Activated CD4-positive, alpha-beta T cell treated with anti-CD3 and anti-CD28 coated beads, Interleukin-10, Interleukin-2, amounts not matched to agents 100 ng/mL and 50 ng/mL, durations not matched to agents 16 hours and 8 hours (primary cell): ENCODE measurements around the gene DIP2C.
"Not testable (repeated sequence)": the region's sequence is repeated elsewhere in the genome, so short reads cannot be mapped to it uniquely, and the experiment has no call there.

Experiments
- DNase-seq: peaks from one replicate; pipeline ENCODE4 v3.0.0-alpha.2; 2020

DIP2C gene

GRCh38 chr10:488081-488932 is 201.2 kb downstream of the DIP2C start:
- DNase-seq, result no peak

GRCh38 chr10:486666-487322 is 202.7 kb downstream of the DIP2C start:
- DNase-seq, result no peak

- no peak for DNase-seq
Observed at GRCh38 chr10:486206-486605, 203.3 kb downstream of the DIP2C start.

- DNase-seq, result no peak
Observed at GRCh38 chr10:485776-486175, 203.7 kb downstream of the DIP2C start.

- peak; percentile 42 for DNase-seq
Observed at GRCh38 chr10:484925-485661, 204.4 kb downstream of the DIP2C start.

- DNase-seq, result peak; percentile 22
Observed at GRCh38 chr10:484441-484924, 205.0 kb downstream of the DIP2C start.

- no peak for DNase-seq
Observed at GRCh38 chr10:483261-483660, 206.2 kb downstream of the DIP2C start.

GRCh38 chr10:482848-483247 is 206.6 kb downstream of the DIP2C start:
- DNase-seq, result no peak

GRCh38 chr10:482051-482501 is 207.4 kb downstream of the DIP2C start:
- DNase-seq, result no peak

GRCh38 chr10:481628-482027 is 207.8 kb downstream of the DIP2C start:
- DNase-seq, result no peak

- DNase-seq, result no peak
Observed at GRCh38 chr10:480928-481552, 208.4 kb downstream of the DIP2C start.

GRCh38 chr10:480498-480927 is 209.0 kb downstream of the DIP2C start:
- no peak for DNase-seq

GRCh38 chr10:479706-480497 is 209.6 kb downstream of the DIP2C start:
- not testable (repeated sequence) for DNase-seq

GRCh38 chr10:478471-479245 is 210.8 kb downstream of the DIP2C start:
- no peak for DNase-seq

GRCh38 chr10:477620-478019 is 211.8 kb downstream of the DIP2C start:
- DNase-seq, result no peak

- DNase-seq, result no peak
Observed at GRCh38 chr10:476455-476780, 213.1 kb downstream of the DIP2C start.

- no peak for DNase-seq
Observed at GRCh38 chr10:475709-476454, 213.6 kb downstream of the DIP2C start.

- DNase-seq, result no peak
Observed at GRCh38 chr10:474946-475345, 214.5 kb downstream of the DIP2C start.

GRCh38 chr10:474406-474805 is 215.1 kb downstream of the DIP2C start:
- no peak for DNase-seq

- no peak for DNase-seq
Observed at GRCh38 chr10:472241-472910, 217.1 kb downstream of the DIP2C start.
